NCI-H446 treated with DMSO at 0.1 percent for 48 hours (cell line): ENCODE measurements around the gene ST7.
A peak's percentile ranks its signal among the peaks of the same experiment; 100 is the strongest.

Experiments used
- DNase-seq: peaks from one replicate; lab custom pipeline; 2025; lab: John Stamatoyannopoulos, UW

ST7 gene

GRCh38 chr7:116978006-116978405 is 24.7 kb downstream of the ST7 start:
- no peak for DNase-seq

- no peak for DNase-seq
Observed at GRCh38 chr7:116979430-116979829, 26.1 kb downstream of the ST7 start.

GRCh38 chr7:116980354-116980753 is 27.1 kb downstream of the ST7 start:
- no peak for DNase-seq

- no peak for DNase-seq
Observed at GRCh38 chr7:116981939-116982338, 28.6 kb downstream of the ST7 start.

GRCh38 chr7:116984511-116984910 is 31.2 kb downstream of the ST7 start:
- DNase-seq: no peak

GRCh38 chr7:116984917-116985316 is 31.6 kb downstream of the ST7 start:
- peak; percentile 4 for DNase-seq

- no peak for DNase-seq
Observed at GRCh38 chr7:116985575-116985974, 32.3 kb downstream of the ST7 start.

GRCh38 chr7:116986611-116987565 is 33.6 kb downstream of the ST7 start:
- no peak for DNase-seq

- DNase-seq: no peak
Observed at GRCh38 chr7:116988363-116988989, 35.2 kb downstream of the ST7 start.

GRCh38 chr7:116990056-116990455 is 36.8 kb downstream of the ST7 start:
- DNase-seq: no peak

GRCh38 chr7:116991233-116991632 is 37.9 kb downstream of the ST7 start:
- no peak for DNase-seq

- no peak for DNase-seq
Observed at GRCh38 chr7:116994611-116995010, 41.3 kb downstream of the ST7 start.

GRCh38 chr7:116997972-116998371 is 44.7 kb downstream of the ST7 start:
- no peak for DNase-seq

GRCh38 chr7:116998567-116999175 is 45.4 kb downstream of the ST7 start:
- DNase-seq: no peak

GRCh38 chr7:116999311-116999710 is 46.0 kb downstream of the ST7 start:
- no peak for DNase-seq

- DNase-seq: no peak
Observed at GRCh38 chr7:117001283-117001682, 48.0 kb downstream of the ST7 start.

- no peak for DNase-seq
Observed at GRCh38 chr7:117004899-117005298, 51.6 kb downstream of the ST7 start.

- no peak for DNase-seq
Observed at GRCh38 chr7:117005449-117005848, 52.1 kb downstream of the ST7 start.

GRCh38 chr7:117006907-117007684 is 53.8 kb downstream of the ST7 start:
- no peak for DNase-seq

GRCh38 chr7:117008118-117008885 is 55.0 kb downstream of the ST7 start:
- DNase-seq: no peak

GRCh38 chr7:117008886-117009531 is 55.7 kb downstream of the ST7 start:
- DNase-seq: no peak
